ENCODE measurements around the gene LRRC38. TPM values are rescaled to one million over a fixed set of nuclear protein-coding genes. Genes with fewer than 3 reads are reported as not detected.
"Not testable (repeated sequence)": the region's sequence is repeated elsewhere in the genome, so short reads cannot be mapped to it uniquely, and the experiment has no call there.

LRRC38 gene
- total RNA-seq (10 to 100 TPM in 3 of 9 donors, 1 to 10 TPM in 6; 3.2 to 60.3 (median 9.5) TPM), polyA plus RNA-seq (10 to 100 TPM in 1 of 3 donors, 1 to 10 TPM in 2; 5.6 to 10.0 (median 9.7) TPM)
- long read RNA-seq, donor 1, partial matches to known transcripts, result 0 of 3 reads
- long read RNA-seq, donor 1, other reads (novel, unspliced or antisense), result 0 of 3 reads
- long read RNA-seq, donor 2, result 0 reads
- long read RNA-seq, donor 3, partial matches to known transcripts, result 0 of 1 reads
- long read RNA-seq, donor 3, other reads (novel, unspliced or antisense), result 0 of 1 reads
- long read RNA-seq, donor 4, transcript LRRC38-201 (2 exons, 2,209 nt), result major isoform, 6 of 8 reads
- long read RNA-seq, donor 4, partial matches to known transcripts, result 0 of 8 reads
- long read RNA-seq, donor 4, other reads (novel, unspliced or antisense), result 2 of 8 reads
- long read RNA-seq, donor 5, transcript LRRC38-201 (2 exons, 2,209 nt), result major isoform, 78 of 81 reads
- long read RNA-seq, donor 5, partial matches to known transcripts, result 0 of 81 reads
- long read RNA-seq, donor 5, other reads (novel, unspliced or antisense), result 3 of 81 reads
- long read RNA-seq, donor 6, partial matches to known transcripts, result 2 of 4 reads
- long read RNA-seq, donor 6, other reads (novel, unspliced or antisense), result 0 of 4 reads
- long read RNA-seq, donor 7, result 0 reads
- long read RNA-seq, donor 8, transcript LRRC38-201 (2 exons, 2,209 nt), result major isoform, 10 of 10 reads
- long read RNA-seq, donor 8, partial matches to known transcripts, result 0 of 10 reads
- long read RNA-seq, donor 8, other reads (novel, unspliced or antisense), result 0 of 10 reads
- long read RNA-seq, donor 9, partial matches to known transcripts, result 0 of 1 reads
- long read RNA-seq, donor 9, other reads (novel, unspliced or antisense), result 0 of 1 reads
- long read RNA-seq, donor 10, result 0 reads

DNA sequence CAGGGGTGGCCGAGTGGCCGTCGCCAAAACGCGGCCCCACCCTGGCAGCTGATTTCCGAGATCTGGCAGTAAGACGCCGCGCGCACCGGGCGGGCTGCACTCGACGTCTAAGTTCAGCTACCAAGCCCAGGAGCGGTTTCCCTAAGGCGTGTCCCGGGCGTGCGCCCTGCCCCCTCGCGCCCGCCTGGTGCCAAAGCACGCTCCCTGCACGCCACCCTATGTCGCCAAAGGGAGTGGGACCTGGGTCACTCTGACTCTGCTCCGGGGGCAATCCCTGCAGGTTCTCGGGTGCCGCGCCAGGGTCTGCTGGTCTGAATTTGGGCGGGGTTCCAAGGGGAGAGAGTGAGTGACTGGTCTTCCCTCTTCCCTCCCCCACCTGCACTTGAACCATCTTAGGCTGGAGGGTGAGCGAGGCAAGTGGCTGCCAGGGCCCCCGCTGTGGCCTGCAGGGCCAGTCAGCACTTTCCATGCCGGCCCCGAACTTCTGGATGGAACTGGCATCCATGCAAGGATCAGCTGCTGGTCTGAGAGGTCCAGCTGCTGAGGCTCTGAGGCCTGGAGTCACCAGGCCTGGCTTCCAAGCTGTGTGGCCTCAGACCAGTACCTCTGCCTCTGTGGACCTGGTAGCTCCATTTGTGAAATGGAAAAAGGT, at the start of gene LRRC38:
LRRC38 (minus strand) TSS at position 109 of the 652 bp plus-strand sequence. CDS start 410 bp downstream, outside the sequence.
- 5 to 20% (median 7%) methylated on average over 11 to 34 of the region's 34 CpGs for WGBS, 4 donors
- Histone ChIP-seq H3K27me3 (no peaks in the 10 kb centered on the region), H3K9me3 (replicated peaks in 1 of 3) (no peaks in the 10 kb centered on the region), H3K4me1 (replicated peaks in 1 of 2) (peaks cover 0 to 15% of the 10 kb centered on the region in 2 donors), H3K4me3 (peak within 1 kb of the TSS in 2 of 4 donors; percentile 22 to 65), H3K36me3 (replicated peaks in 1 of 2) (no peaks in the 10 kb centered on the region), H3K27ac (peak within 1 kb of the TSS in 3 of 5 donors; percentile 13 to 75 (median 38))
- TF ChIP-seq, protein P1, sequence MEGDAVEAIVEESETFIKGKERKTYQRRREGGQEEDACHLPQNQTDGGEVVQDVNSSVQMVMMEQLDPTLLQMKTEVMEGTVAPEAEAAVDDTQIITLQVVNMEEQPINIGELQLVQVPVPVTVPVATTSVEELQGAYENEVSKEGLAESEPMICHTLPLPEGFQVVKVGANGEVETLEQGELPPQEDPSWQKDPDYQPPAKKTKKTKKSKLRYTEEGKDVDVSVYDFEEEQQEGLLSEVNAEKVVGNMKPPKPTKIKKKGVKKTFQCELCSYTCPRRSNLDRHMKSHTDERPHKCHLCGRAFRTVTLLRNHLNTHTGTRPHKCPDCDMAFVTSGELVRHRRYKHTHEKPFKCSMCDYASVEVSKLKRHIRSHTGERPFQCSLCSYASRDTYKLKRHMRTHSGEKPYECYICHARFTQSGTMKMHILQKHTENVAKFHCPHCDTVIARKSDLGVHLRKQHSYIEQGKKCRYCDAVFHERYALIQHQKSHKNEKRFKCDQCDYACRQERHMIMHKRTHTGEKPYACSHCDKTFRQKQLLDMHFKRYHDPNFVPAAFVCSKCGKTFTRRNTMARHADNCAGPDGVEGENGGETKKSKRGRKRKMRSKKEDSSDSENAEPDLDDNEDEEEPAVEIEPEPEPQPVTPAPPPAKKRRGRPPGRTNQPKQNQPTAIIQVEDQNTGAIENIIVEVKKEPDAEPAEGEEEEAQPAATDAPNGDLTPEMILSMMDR (IDR thresholded peaks at IDR 0.05), result peak in 2 of 6 experiments; percentile 15 to 20
- TF ChIP-seq POLR2A (IDR thresholded peaks at IDR 0.05), result peak in 1 of 2 donors; percentile 35
- DNase-seq, result peak; percentile 44 to 70 (median 63)
- intact Hi-C loops (cut with DNase I), result no loop called here

GRCh38 chr1:13562981-13563380, 49.2 kb upstream of the LRRC38 start:
- H3K4me1 ChIP-seq (replicated peaks in 1 of 2); intact Hi-C loops (cut with DNase I); H3K4me3 ChIP-seq; H3K27me3 ChIP-seq; DNase-seq; H3K27ac ChIP-seq; H3K9me3 ChIP-seq (replicated peaks in 1 of 3); H3K36me3 ChIP-seq (replicated peaks in 1 of 2): not testable (repeated sequence)
- WGBS, 4 donors, result 86 to 95% (median 94%) methylated on average over 3 to 11 of the region's 11 CpGs

DNA sequence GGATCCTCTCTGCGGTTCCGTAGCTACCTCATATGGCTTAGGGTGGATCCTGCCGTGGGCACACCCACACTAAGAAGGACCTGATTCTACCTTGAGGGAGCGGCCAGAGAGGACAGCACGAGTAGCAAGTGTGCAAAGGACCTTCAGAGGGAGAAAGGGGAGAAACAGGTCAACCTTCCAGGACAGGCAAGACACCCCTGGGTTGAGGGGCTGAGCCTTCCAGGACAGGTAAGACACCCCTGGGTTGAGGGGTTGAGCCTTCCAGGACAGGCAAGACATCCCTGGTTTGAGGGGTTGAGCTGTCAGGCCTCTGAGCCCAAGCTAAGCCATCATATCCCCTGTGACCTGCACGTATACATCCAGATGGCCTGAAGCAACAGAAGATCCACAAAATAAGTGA, 46.7 kb upstream of the LRRC38 start:
- Histone ChIP-seq H3K27ac (no peak overlapping the region), H3K9me3 (replicated peaks in 1 of 3) (no peaks in the 10 kb centered on the region), H3K36me3 (replicated peaks in 1 of 2) (no peaks in the 10 kb centered on the region), H3K4me1 (replicated peaks in 1 of 2) (no peaks in the 10 kb centered on the region), H3K27me3 (no peaks in the 10 kb centered on the region), H3K4me3 (no peak overlapping the region)
- TF ChIP-seq, protein P1 (IDR thresholded peaks at IDR 0.05), result no peak
- no peak for TF ChIP-seq POLR2A (IDR thresholded peaks at IDR 0.05)
- intact Hi-C loops (cut with DNase I), result no loop called here
- DNase-seq, result no peak
- WGBS, 4 donors, result 80 to 94% (median 85%) methylated on average over 6 of the region's 6 CpGs

- WGBS, 4 donors, result 74 to 88% (median 78%) methylated on average over 6 of the region's 6 CpGs
- DNase-seq, result no peak
- TF ChIP-seq, protein P1 (IDR thresholded peaks at IDR 0.05), result no peak
- TF ChIP-seq POLR2A (IDR thresholded peaks at IDR 0.05), result no peak
- intact Hi-C loops (cut with DNase I), result no loop called here
- Histone ChIP-seq H3K9me3 (replicated peaks in 1 of 3) (no peaks in the 10 kb centered on the region), H3K27ac (no peak overlapping the region), H3K4me1 (replicated peaks in 1 of 2) (no peaks in the 10 kb centered on the region), H3K36me3 (replicated peaks in 1 of 2) (no peaks in the 10 kb centered on the region), H3K27me3 (no peaks in the 10 kb centered on the region), H3K4me3 (no peak overlapping the region)
Observed at GRCh38 chr1:13556224-13556764, 42.5 kb upstream of the LRRC38 start.

Data from adrenal gland (tissue), 19 donors.